H9 (cell line): Measurements from ENCODE around the gene USP36. TPM values are rescaled to one million over a fixed set of nuclear protein-coding genes. Genes with fewer than 3 reads are reported as not detected.

Experiments used
- DNase-seq: peaks from one replicate; pipeline ENCODE4 v3.0.0-alpha.2; 2017
- H2AFZ ChIP-seq: one replicate; pipeline ENCODE4 v1.6.1; 2013; ENCODE audit warnings: mild to moderate bottlenecking, low read length, control low read depth, moderate library complexity
- H2AK5ac ChIP-seq: 2 replicates; pipeline ENCODE4 v1.6.1; 2013; ENCODE audit warnings: low read length, control low read depth, mixed read lengths; ENCODE audit not compliant: insufficient read length
- H2BK120ac ChIP-seq: one replicate; pipeline ENCODE4 v1.6.1; 2013; ENCODE audit warnings: low read depth, mild to moderate bottlenecking, low read length, control low read depth, inconsistent platforms; ENCODE audit not compliant: poor library complexity, severe bottlenecking
- H2BK12ac ChIP-seq: 2 replicates; pipeline ENCODE4 v1.6.1; 2013; ENCODE audit warnings: low read length, control low read depth, mixed read lengths, low read depth; ENCODE audit not compliant: insufficient read length
- H2BK15ac ChIP-seq: 2 replicates; pipeline ENCODE4 v1.6.1; 2013; ENCODE audit warnings: low read depth, low read length, control low read depth
- H2BK20ac ChIP-seq: one replicate; pipeline ENCODE4 v1.6.1; 2013; ENCODE audit warnings: low read depth, mild to moderate bottlenecking, low read length, control low read depth, inconsistent platforms; ENCODE audit not compliant: poor library complexity, severe bottlenecking
- H2BK5ac ChIP-seq: 2 replicates; pipeline ENCODE4 v1.6.1; 2013; ENCODE audit warnings: low read length, control low read depth, mixed read lengths; ENCODE audit not compliant: insufficient read length
- H3K14ac ChIP-seq: 2 replicates; pipeline ENCODE4 v1.6.1; 2013; ENCODE audit warnings: low read length, control low read depth; ENCODE audit not compliant: insufficient read depth
- H3K18ac ChIP-seq: 2 replicates; pipeline ENCODE4 v1.6.1; 2013; ENCODE audit warnings: low read depth, mild to moderate bottlenecking, mixed read lengths, low read length, control low read depth; ENCODE audit not compliant: insufficient read length
- H3K23ac ChIP-seq: 2 replicates; pipeline ENCODE4 v1.6.1; 2013; ENCODE audit warnings: low read length, control low read depth, mixed read lengths, low read depth; ENCODE audit not compliant: insufficient read length
- H3K23me2 ChIP-seq: 2 replicates; pipeline ENCODE4 v1.6.1; 2013; ENCODE audit warnings: low read depth, mild to moderate bottlenecking, mixed read lengths, low read length, control low read depth; ENCODE audit not compliant: insufficient read length, poor library complexity, severe bottlenecking
- H3K27ac ChIP-seq: 2 replicates; pipeline ENCODE4 v1.5.1; 2013; ENCODE audit warnings: low read length, control low read depth, mixed read lengths, low read depth; ENCODE audit not compliant: insufficient read length
- H3K27me3 ChIP-seq: 2 replicates; pipeline ENCODE4 v1.6.1; 2013; ENCODE audit warnings: low read length, control low read depth, inconsistent platforms; ENCODE audit not compliant: insufficient read depth
- H3K4ac ChIP-seq: 2 replicates; pipeline ENCODE4 v1.6.1; 2013; ENCODE audit warnings: low read depth, mild to moderate bottlenecking, control low read depth, inconsistent platforms, low read length, moderate library complexity
- H3K4me1 ChIP-seq: 2 replicates; pipeline ENCODE4 v1.6.1; 2013; ENCODE audit warnings: low read length, control low read depth, inconsistent platforms; ENCODE audit not compliant: insufficient read depth
- H3K4me2 ChIP-seq: 2 replicates; pipeline ENCODE4 v1.6.1; 2013; ENCODE audit warnings: low read length, control low read depth, mixed read lengths; ENCODE audit not compliant: insufficient read length, insufficient read depth
- H3K56ac ChIP-seq: 2 replicates; pipeline ENCODE4 v1.6.1; 2013; ENCODE audit warnings: low read depth, mild to moderate bottlenecking, mixed read lengths, low read length, control low read depth; ENCODE audit not compliant: insufficient read length
- H3K79me1 ChIP-seq: 2 replicates; pipeline ENCODE4 v1.6.1; 2013; ENCODE audit warnings: low read depth, mild to moderate bottlenecking, moderate library complexity, low read length, control low read depth, inconsistent platforms; ENCODE audit not compliant: insufficient read depth, poor library complexity, severe bottlenecking
- H3K79me2 ChIP-seq: 2 replicates; pipeline ENCODE4 v1.6.1; 2013; ENCODE audit warnings: low read length, control low read depth, inconsistent platforms; ENCODE audit not compliant: insufficient read depth
- H3K9ac ChIP-seq: 2 replicates; pipeline ENCODE4 v1.6.1; 2013; ENCODE audit warnings: low read length, control low read depth, mixed read lengths; ENCODE audit not compliant: insufficient read length; ENCODE audit errors: extremely low read depth
- H3K9me3 ChIP-seq: one replicate; pipeline ENCODE4 v1.6.1; 2013; ENCODE audit warnings: low read depth, low read length, inconsistent platforms; ENCODE audit not compliant: control insufficient read depth
- H3T11ph ChIP-seq: one replicate; pipeline ENCODE4 v1.6.1; 2013; ENCODE audit warnings: mild to moderate bottlenecking, low read length, control low read depth, inconsistent platforms
- H4K20me1 ChIP-seq: one replicate; pipeline ENCODE4 v1.6.1; 2013; ENCODE audit not compliant: control insufficient read depth, insufficient read length, insufficient read depth
- H4K5ac ChIP-seq: 2 replicates; pipeline ENCODE4 v1.6.1; 2013; ENCODE audit warnings: low read depth, mild to moderate bottlenecking, mixed read lengths, low read length, control low read depth; ENCODE audit not compliant: insufficient read length
- H4K8ac ChIP-seq: replicated peaks from 2 replicates; pipeline ENCODE4 v1.6.1; 2013; ENCODE audit warnings: low read length, control low read depth, mixed read lengths, low read depth; ENCODE audit not compliant: insufficient read length
- H4K91ac ChIP-seq: 2 replicates; pipeline ENCODE4 v1.6.1; 2013; ENCODE audit warnings: low read depth, mild to moderate bottlenecking, moderate library complexity, mixed read lengths, low read length, control low read depth; ENCODE audit not compliant: insufficient read length
- H3K27ac Mint-ChIP-seq, 3 experiments: 2 replicates in 2 of 3; 3 replicates in 1 of 3; pipeline ENCODE4 v1.8.0; 2020 to 2021; ENCODE audit warnings: mixed read lengths in 3 of 3, mild to moderate bottlenecking in 1 of 3, moderate library complexity in 1 of 3
- H3K27me3 Mint-ChIP-seq: 2 replicates; pipeline ENCODE4 v1.8.0; 2021; ENCODE audit warnings: low read depth, mild to moderate bottlenecking, moderate library complexity, mixed read lengths
- H3K36me3 Mint-ChIP-seq, 3 experiments: 2 replicates in 2 of 3; 3 replicates in 1 of 3; pipeline ENCODE4 v1.8.0; 2020 to 2021; ENCODE audit warnings: low read depth in 3 of 3, mixed read lengths in 3 of 3; ENCODE audit not compliant: insufficient read depth in 1 of 3
- H3K4me1 Mint-ChIP-seq, 2 experiments: 2 replicates each; pipeline ENCODE4 v1.8.0; 2020; ENCODE audit warnings: mixed read lengths in 2 of 2
- H3K4me3 Mint-ChIP-seq, 2 experiments: 2 replicates in 1 of 2; 3 replicates in 1 of 2; pipeline ENCODE4 v1.8.0; 2020 to 2021; ENCODE audit warnings: mild to moderate bottlenecking in 2 of 2, mixed read lengths in 2 of 2, moderate library complexity in 1 of 2
- H3K9me3 Mint-ChIP-seq, 2 experiments: 2 replicates in 1 of 2; 3 replicates in 1 of 2; pipeline ENCODE4 v1.8.0; 2020; ENCODE audit warnings: mild to moderate bottlenecking in 2 of 2, mixed read lengths in 2 of 2, moderate library complexity in 1 of 2
- CTCF ChIP-seq: fragments of 200-600 bp; sonication (generic); conservative IDR thresholded peaks from 3 replicates; pipeline ENCODE4 v1.8.0; 2021; ENCODE audit warnings: antibody characterized with exemption, mild to moderate bottlenecking
- WGBS: extraction: QIAGEN DNeasy Blood & Tissue Kit; methylation state at CpG from one replicate; pipeline ENCODE4 v1.1.7; 2013; ENCODE audit warnings: missing lambda C conversion rate, low lambda C conversion rate, mixed read lengths; ENCODE audit not compliant: insufficient read length; ENCODE audit errors: extremely low coverage; 5-methylcytosine and 5-hydroxymethylcytosine counted together
- total RNA-seq: library from RNA; stranded (reverse); gene quantifications from 2 replicates; pipeline ENCODE4 v1.2.1, GENCODE V29; 2021

The USP36 gene
- total RNA-seq, 1 experiment from 2014 or later: 106 TPM

GRCh38 chr17:78831688-78832540 is 8.7 kb downstream of the USP36 start:
- Histone ChIP-seq H4K8ac (no peak overlapping the region), H3K14ac (no peak overlapping the region), H3K9ac (no peak overlapping the region), H3T11ph (no peak overlapping the region), H3K9me3 (no peaks in the 10 kb centered on the region), H2AFZ (no peak overlapping the region), H2BK15ac (no peak overlapping the region), H2BK20ac (no peak overlapping the region), H2BK120ac (no peak overlapping the region), H2BK5ac (no peak overlapping the region), H3K23me2 (no peaks in the 10 kb centered on the region), H3K27ac (no peak overlapping the region), H3K4me2 (no peak overlapping the region), H3K4me1 (no peaks in the 10 kb centered on the region), H3K23ac (no peak overlapping the region), H3K56ac (no peak overlapping the region), H2BK12ac (no peak overlapping the region), H3K18ac (no peak overlapping the region), H4K20me1 (no peaks in the 10 kb centered on the region), H3K79me1 (peaks cover 2% of the 10 kb centered on the region), H2AK5ac (no peak overlapping the region), H3K79me2 (peaks cover 3% of the 10 kb centered on the region; the same call in 1 of the 2 replicates), H4K5ac (no peak overlapping the region), H4K91ac (no peak overlapping the region), H3K4ac (no peak overlapping the region), H3K27me3 (no peaks in the 10 kb centered on the region)
- DNase-seq: no peak
- Mint-ChIP-seq H3K9me3 (no peaks in the 10 kb centered on the region), H3K27ac (no peak overlapping the region; a peak in 1 of 7 replicates), H3K4me1 (no peaks in the 10 kb centered on the region), H3K36me3 (peaks cover 62 to 95% (median 94%) of the 10 kb centered on the region in 3 experiments), H3K4me3 (no peak overlapping the region), H3K27me3 (no peaks in the 10 kb centered on the region)
- no CpG with 5 or more reads among the region's 15 CpGs for WGBS
- TF ChIP-seq CTCF: no peak
